Dermis microvascular lymphatic vessel endothelial cell (primary cell): Measurements from ENCODE around the gene TMEM223. TPM values are rescaled to one million over a fixed set of nuclear protein-coding genes. Genes with fewer than 3 reads are reported as not detected.
"Not testable (repeated sequence)": the region's sequence is repeated elsewhere in the genome, so short reads cannot be mapped to it uniquely, and the experiment has no call there.

Source experiments
- DNase-seq, 2 donors: peaks; one replicate each; pipeline versions ENCODE4 v3.0.0 to v3.0.0-alpha.2; 2010; ENCODE audit warnings: low read depth in 2 of 2
- total RNA-seq: library from RNA; depleted of rRNA; stranded (reverse); fragments of >200 nt; gene quantifications from 2 replicates; pipeline ENCODE4 v1.2.1, GENCODE V29; 2014

TMEM223 gene
- total RNA-seq, 1 donor from 2014 or later, result 10.4 TPM

GRCh38 chr11:62801071-62801470 is 9.3 kb upstream of the TMEM223 start:
- DNase-seq, result no peak

DNA sequence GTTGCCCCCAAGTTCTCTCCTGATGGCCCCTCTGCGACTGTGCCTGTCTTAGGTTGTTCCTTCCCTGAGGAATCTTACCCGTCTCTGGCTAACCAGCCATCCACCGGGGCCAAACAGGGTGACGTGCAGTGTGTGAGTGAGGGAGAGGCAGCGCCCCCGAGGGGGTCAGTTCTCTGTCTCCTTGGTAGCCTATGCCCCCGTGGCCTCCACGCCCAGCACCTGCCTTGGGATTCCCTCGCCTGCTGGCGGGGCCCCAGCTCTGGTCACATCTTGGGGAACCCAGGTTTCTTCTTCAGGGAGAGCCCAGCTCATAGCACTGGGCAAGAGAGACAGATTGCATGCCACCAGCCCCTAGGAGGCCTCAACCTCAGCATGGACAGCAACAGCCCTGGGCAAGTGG is 7.7 kb upstream of the TMEM223 start:
- no peak for DNase-seq

GRCh38 chr11:62796281-62796680 is 4.5 kb upstream of the TMEM223 start:
- no peak for DNase-seq

DNA sequence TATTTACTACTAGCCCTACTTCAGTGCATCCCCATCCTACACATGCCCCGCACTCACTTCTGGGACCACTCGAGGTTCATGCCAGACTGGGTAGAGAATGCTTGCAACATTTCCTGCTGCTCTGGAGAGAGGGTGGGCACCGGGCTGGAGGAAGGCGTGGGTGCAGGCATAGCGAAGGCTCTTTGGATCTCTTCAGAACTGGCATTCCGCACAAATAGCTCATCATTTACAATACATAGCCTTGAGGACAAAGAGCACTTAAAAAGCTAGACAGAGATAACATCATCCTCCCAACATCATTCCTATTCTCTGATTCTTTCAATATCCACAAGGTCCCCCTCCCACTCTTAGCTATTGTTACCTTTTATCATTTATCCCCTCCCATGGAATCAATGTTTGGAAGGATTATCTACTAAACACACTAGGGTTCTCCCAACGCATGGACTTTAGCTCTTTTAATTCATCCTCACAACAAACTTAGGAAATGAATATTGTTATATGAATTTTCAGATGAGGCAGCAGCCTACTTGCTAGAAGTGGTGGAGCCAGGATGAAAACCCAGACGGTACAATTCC is 2.5 kb upstream of the TMEM223 start:
- no peak for DNase-seq

DNA sequence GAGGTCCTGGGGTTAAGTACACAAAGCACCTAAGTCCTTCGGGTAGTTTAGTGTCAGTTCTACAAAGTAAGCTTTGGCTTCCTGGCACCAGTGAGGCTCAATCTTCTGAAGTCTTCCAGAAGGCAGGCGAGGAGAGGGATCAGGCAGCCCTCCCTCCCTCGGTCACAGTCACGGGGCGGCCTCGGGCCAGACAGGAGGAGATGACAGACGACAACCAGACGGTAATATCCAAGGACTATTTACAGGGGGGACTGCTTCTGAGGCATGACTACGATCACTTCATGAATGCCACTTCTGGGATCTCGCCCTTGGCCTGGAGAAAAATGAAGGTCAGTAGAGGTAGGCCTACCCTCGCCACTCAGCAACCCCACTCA is 383 bp upstream of the TMEM223 start:
- DNase-seq, result no peak

DNA sequence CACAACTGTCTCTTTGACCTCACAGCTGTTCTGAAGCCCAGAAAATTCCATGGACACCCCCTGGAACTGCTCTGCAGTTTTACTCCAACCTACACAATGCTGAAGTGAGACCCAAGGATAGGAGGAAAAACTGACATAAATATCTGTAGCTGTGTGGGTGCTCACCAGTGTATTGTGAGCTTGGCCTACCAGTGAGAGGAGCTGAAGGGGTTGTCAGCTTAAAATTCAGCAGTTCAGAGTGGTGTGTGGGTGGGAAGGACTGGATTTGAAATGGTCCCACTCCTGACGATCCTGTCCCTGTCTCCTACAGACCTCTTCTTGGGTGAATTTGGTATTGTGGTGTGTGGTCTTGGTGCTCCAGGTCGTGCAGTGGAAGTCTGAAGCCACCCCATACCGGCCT is 2.2 kb downstream of the TMEM223 start:
- DNase-seq, result no peak

- DNase-seq, result no peak
Observed at GRCh38 chr11:62788991-62789390, 2.8 kb downstream of the TMEM223 start.

GRCh38 chr11:62787005-62787759 is 4.6 kb downstream of the TMEM223 start, which contains the start of gene TMEM179B:
TMEM179B (plus strand) TSS chr11:62787402; CDS start chr11:62787432, 30 bp downstream.
- DNase-seq, result peak; percentile 93 to 99

GRCh38 chr11:62786318-62787004 is 5.3 kb downstream of the TMEM223 start:
- peak; percentile 54 to 83 for DNase-seq

DNA sequence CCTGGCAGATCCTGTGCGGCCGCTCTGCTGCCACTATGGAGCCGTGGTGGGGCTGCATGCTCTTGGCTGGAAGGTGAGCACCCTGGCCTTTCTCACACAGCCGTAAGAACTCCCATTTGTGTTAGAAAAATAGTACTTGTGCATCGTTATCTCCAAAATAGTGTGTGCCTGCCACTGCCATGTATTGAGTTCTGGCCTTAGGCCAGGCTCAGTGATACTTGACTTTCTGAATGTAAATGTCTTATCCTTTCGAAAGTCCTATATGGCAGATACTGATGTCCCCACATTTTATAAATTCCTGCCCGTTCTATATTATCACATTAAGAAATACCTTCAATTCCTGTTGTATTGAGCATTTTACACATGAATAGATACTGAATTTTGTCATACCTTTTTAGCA is 9.1 kb downstream of the TMEM223 start:
- no peak for DNase-seq

- no peak for DNase-seq
Observed at GRCh38 chr11:62778441-62778840, 13.4 kb downstream of the TMEM223 start.

- DNase-seq, result no peak
Observed at GRCh38 chr11:62777389-62777788, 14.4 kb downstream of the TMEM223 start.

GRCh38 chr11:62775646-62776045 is 16.2 kb downstream of the TMEM223 start:
- DNase-seq, result no peak

DNA sequence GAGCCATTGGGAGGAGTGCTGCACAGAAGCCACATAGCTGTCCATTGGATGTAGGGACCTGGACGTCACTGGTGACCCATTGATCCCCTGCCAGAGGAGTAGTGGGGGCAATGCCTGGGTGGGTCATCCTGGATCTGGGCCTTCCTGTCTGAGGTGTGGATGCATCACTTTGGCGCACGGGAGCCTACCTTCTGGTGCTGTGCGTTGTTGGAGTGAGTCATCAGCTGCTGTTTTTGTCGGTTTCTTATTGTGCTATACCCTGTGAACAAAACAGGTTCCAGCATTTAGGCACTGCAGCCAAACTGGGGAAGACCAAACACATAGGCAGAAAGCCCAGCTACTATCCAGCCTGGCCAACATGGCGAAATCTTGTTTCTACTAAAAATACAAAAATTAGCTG is 17.4 kb downstream of the TMEM223 start:
- DNase-seq, result peak in 1 of 2 donors; percentile 59

- peak; percentile 89 to 98 for DNase-seq
Observed at GRCh38 chr11:62771144-62772021, 20.4 kb downstream of the TMEM223 start, which contains the start of gene TAF6L. TAF6L (plus strand) TSS chr11:62771396; CDS start chr11:62775784, 4,388 bp downstream.

DNA sequence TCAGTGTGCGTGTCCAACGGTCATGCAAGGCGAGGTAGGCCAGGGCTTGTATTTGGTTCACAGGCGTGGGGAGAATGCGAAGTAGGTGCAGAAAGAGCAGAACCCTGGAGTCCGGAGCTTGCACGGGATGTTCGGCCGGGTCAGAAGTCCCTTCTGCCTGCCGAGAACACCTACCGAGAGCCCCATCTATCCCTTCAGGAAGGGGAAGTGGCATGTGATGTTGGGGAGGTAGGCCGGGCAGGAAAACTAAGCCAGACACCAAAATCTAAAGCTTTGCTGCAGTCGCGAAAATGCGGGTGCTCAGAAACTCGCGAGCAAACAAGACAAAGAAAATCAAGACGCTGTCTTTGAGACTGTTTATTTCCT is 21.0 kb downstream of the TMEM223 start:
- no peak for DNase-seq

GRCh38 chr11:62760867-62761227 is 31.0 kb downstream of the TMEM223 start:
- DNase-seq, result not testable (repeated sequence)

DNA sequence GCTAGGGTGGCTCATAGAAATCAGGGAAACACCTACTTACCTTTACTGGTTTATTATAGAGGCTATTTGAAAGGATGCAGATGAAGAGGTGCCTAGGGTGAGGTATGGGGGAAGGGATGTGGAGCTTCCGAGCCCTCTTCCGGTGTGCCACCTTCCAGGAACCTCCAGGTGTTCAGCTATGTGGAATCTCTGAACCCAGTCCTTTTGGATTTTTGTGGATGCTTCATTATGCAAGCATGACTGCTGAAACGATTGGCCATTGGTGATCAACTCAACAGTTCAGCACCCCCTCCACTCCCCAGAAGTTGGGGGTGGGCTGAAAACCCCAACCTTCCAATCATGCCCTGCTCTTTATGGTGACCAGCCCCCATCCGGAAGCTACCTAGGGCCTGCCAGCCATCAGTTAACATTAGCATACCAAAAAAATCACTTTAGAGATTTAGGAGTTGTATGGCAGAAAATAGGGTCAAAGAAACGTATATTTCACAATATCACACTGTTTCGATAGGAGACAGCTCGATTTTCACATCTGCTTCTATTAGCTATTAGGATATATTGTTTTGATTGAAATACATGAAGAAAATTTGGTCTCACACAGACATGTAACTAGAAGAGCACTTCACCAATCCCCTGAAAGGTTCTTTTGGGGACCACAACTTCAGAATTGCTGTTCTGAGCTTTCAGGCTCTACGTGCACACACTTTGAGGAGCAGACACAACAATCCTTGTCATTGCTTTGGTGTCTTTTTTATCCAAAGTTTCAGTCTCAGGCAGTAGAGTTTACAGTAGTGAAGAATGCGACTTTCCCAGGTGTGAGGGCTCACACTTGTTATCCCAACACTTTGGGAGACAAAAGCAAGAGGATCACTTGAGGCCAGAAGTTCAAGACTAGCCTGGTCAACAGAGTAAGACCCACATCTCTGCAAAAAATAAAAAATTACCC is 33.7 kb downstream of the TMEM223 start:
- no peak for DNase-seq

- DNase-seq, result no peak
Observed at GRCh38 chr11:62755086-62755615, 36.7 kb downstream of the TMEM223 start.
